Calu3 (cell line): ENCODE data around the gene IQSEC2. TPM values are rescaled to one million over a fixed set of nuclear protein-coding genes. Genes with fewer than 3 reads are reported as not detected.

Source experiments
- BruUV-seq: library from RNA; stranded (reverse); fragments of 400-500 nt; replicated peaks from 2 replicates; lab custom pipeline; 2021; lab: Mats Ljungman, UMichigan
- CTCF ChIA-PET: fragments of 300-600 bp; sonication (Branson Sonifier 250); formaldehyde crosslinking; loops from one replicate; lab custom pipeline; 2022; ENCODE audit warnings: antibody characterized with exemption; lab: Charles Lee
- DNase-seq: peaks from one replicate; pipeline ENCODE4 v3.0.0; 2022
- H3K27ac Mint-ChIP-seq: one replicate; pipeline ENCODE4 v1.8.0; 2022; ENCODE audit warnings: mixed read lengths; ENCODE audit not compliant: unreplicated experiment
- H3K27me3 Mint-ChIP-seq: one replicate; pipeline ENCODE4 v1.8.0; 2022; ENCODE audit warnings: mixed read lengths; ENCODE audit not compliant: unreplicated experiment
- H3K36me3 Mint-ChIP-seq: one replicate; pipeline ENCODE4 v1.8.0; 2022; ENCODE audit warnings: mild to moderate bottlenecking, moderate library complexity, mixed read lengths; ENCODE audit not compliant: insufficient read depth, unreplicated experiment
- H3K4me1 Mint-ChIP-seq: one replicate; pipeline ENCODE4 v1.8.0; 2022; ENCODE audit warnings: mild to moderate bottlenecking, low read depth, mixed read lengths; ENCODE audit not compliant: unreplicated experiment
- H3K4me3 Mint-ChIP-seq: one replicate; pipeline ENCODE4 v1.8.0; 2022; ENCODE audit warnings: mild to moderate bottlenecking, low read depth, moderate library complexity, mixed read lengths; ENCODE audit not compliant: unreplicated experiment
- H3K9me3 Mint-ChIP-seq: one replicate; pipeline ENCODE4 v1.8.0; 2022; ENCODE audit warnings: low read depth, mixed read lengths; ENCODE audit not compliant: unreplicated experiment
- CTCF ChIP-seq: fragments of 200-600 bp; IDR thresholded peaks from one replicate; pipeline ENCODE4 v1.8.0; 2022; ENCODE audit warnings: antibody characterized with exemption; ENCODE audit not compliant: unreplicated experiment
- intact Hi-C: fragments of 100-400 bp; cut with micrococcal nuclease; formaldehyde crosslinking; loops from one replicate; pipeline ENCODE4 v1.10.0; 2022; ENCODE audit not compliant: unreplicated experiment
- total RNA-seq: library from RNA; stranded (reverse); gene quantifications from 2 replicates; pipeline ENCODE4 v1.2.3, GENCODE V29; 2022

The IQSEC2 gene
- total RNA-seq, 1 experiment from 2014 or later, result 14.1 TPM

GRCh38 chrX:53316111-53316859 lies 34.9 kb upstream of the IQSEC2 start:
- Mint-ChIP-seq H3K9me3 (no peaks in the 10 kb centered on the region), H3K27ac (no peak overlapping the region), H3K4me1 (peaks cover under 1% of the 10 kb centered on the region), H3K36me3 (peaks cover 8% of the 10 kb centered on the region), H3K27me3 (peaks cover 73% of the 10 kb centered on the region), H3K4me3 (no peak overlapping the region)
- CTCF ChIA-PET, result interaction anchor here (1.7 to 3.0 kb wide), 3 partner anchors 130 to 166 kb away, joined by 6 to 25 read pairs (median 9); no protein-coding TSS in a partner anchor
- intact Hi-C loops, result loop anchor here (2.0 to 5.0 kb wide), 4 partner anchors 15 to 167 kb away; partner anchors contain the start of gene IQSEC2
- no TSS peak for BruUV-seq
- TF ChIP-seq CTCF, result no peak
- DNase-seq, result no peak

GRCh38 chrX:53313728-53314105 lies 32.3 kb upstream of the IQSEC2 start:
- no peak overlapping the region for H3K27ac Mint-ChIP-seq
- CTCF ChIA-PET, result interaction anchor here (1.5 to 3.1 kb wide), 2 partner anchors 14 to 168 kb away, joined by 3 to 17 read pairs; no protein-coding TSS in a partner anchor
- intact Hi-C loops, result no loop called here

GRCh38 chrX:53312946-53313727 lies 31.8 kb upstream of the IQSEC2 start:
- H3K4me1 Mint-ChIP-seq, result no peaks in the 10 kb centered on the region
- DNase-seq, result peak; percentile 66
- BruUV-seq, result no TSS peak
- intact Hi-C loops, result no loop called here
- H3K4me3 Mint-ChIP-seq, result no peak overlapping the region
- H3K27me3 Mint-ChIP-seq, result peaks cover 66% of the 10 kb centered on the region
- TF ChIP-seq CTCF, result peak; percentile 57
- CTCF ChIA-PET, result interaction anchor here (0.9 to 3.1 kb wide), 6 partner anchors 13 to 658 kb away, joined by 3 to 17 read pairs (median 3); partner anchors contain the start of gene IQSEC2
- H3K27ac Mint-ChIP-seq, result no peak overlapping the region
- H3K36me3 Mint-ChIP-seq, result no peaks in the 10 kb centered on the region
- no peaks in the 10 kb centered on the region for H3K9me3 Mint-ChIP-seq

More at GRCh38 chrX:53313728-53314105, 32.3 kb upstream of the IQSEC2 start:
- no TSS peak for BruUV-seq
- Mint-ChIP-seq H3K27me3 (peaks cover 72% of the 10 kb centered on the region), H3K36me3 (no peaks in the 10 kb centered on the region), H3K4me1 (no peaks in the 10 kb centered on the region), H3K4me3 (no peak overlapping the region), H3K9me3 (no peaks in the 10 kb centered on the region)
- no peak for DNase-seq
- no peak for TF ChIP-seq CTCF

GRCh38 chrX:53309837-53310236 lies 28.5 kb upstream of the IQSEC2 start:
- intact Hi-C loops, result no loop called here
- TF ChIP-seq CTCF, result no peak
- H3K27me3 Mint-ChIP-seq, result peaks cover 43% of the 10 kb centered on the region
- H3K4me1 Mint-ChIP-seq, result no peaks in the 10 kb centered on the region
- H3K9me3 Mint-ChIP-seq, result no peaks in the 10 kb centered on the region
- H3K4me3 Mint-ChIP-seq, result no peak overlapping the region
- DNase-seq, result no peak
- no peak overlapping the region for H3K27ac Mint-ChIP-seq
- no TSS peak for BruUV-seq
- CTCF ChIA-PET, result no interaction called here
- no peaks in the 10 kb centered on the region for H3K36me3 Mint-ChIP-seq
